Activated CD4-positive, alpha-beta T cell treated with anti-CD3 and anti-CD28 coated beads, Interleukin-2, amount 10 ng/mL, durations not matched to agents 7 days and 5 days (primary cell): ENCODE data around the gene ADGRL2. TPM values are rescaled to one million over a fixed set of nuclear protein-coding genes. Genes with fewer than 3 reads are reported as not detected.
"Not testable (repeated sequence)": the region's sequence is repeated elsewhere in the genome, so short reads cannot be mapped to it uniquely, and the experiment has no call there.

ENCODE experiments used
- CTCF ChIA-PET: fragments of 350-600 bp; sonication (Branson Sonifier 250); formaldehyde crosslinking; loops from one replicate; lab custom pipeline; 2021; ENCODE audit warnings: antibody characterized with exemption; lab: Charles Lee
- POLR2A ChIA-PET: fragments of 350-600 bp; sonication (Branson Sonifier 250); formaldehyde crosslinking; loops from one replicate; lab custom pipeline; 2021; ENCODE audit warnings: antibody characterized with exemption; lab: Charles Lee
- DNase-seq: peaks from one replicate; pipeline ENCODE4 v3.0.0-alpha.2; 2020
- H3K27ac Mint-ChIP-seq: one replicate; pipeline ENCODE4 v1.8.0; 2021; ENCODE audit warnings: mild to moderate bottlenecking, moderate library complexity, mixed read lengths
- H3K27me3 Mint-ChIP-seq: one replicate; pipeline ENCODE4 v1.8.0; 2021; ENCODE audit warnings: mixed read lengths
- H3K36me3 Mint-ChIP-seq: one replicate; pipeline ENCODE4 v1.8.0; 2021; ENCODE audit warnings: low read depth, mixed read lengths
- H3K4me1 Mint-ChIP-seq: one replicate; pipeline ENCODE4 v1.8.0; 2021; ENCODE audit warnings: mixed read lengths
- H3K4me3 Mint-ChIP-seq: one replicate; pipeline ENCODE4 v1.8.0; 2021; ENCODE audit warnings: mild to moderate bottlenecking, moderate library complexity, mixed read lengths
- H3K9me3 Mint-ChIP-seq: one replicate; pipeline ENCODE4 v1.8.0; 2021; ENCODE audit warnings: mixed read lengths
- total RNA-seq, 2 experiments: library from RNA; stranded (reverse); gene quantifications; one replicate each; pipeline ENCODE4 v1.2.3, GENCODE V29; 2021

The ADGRL2 gene
- total RNA-seq, 2 experiments from 2014 or later = not detected

DNA sequence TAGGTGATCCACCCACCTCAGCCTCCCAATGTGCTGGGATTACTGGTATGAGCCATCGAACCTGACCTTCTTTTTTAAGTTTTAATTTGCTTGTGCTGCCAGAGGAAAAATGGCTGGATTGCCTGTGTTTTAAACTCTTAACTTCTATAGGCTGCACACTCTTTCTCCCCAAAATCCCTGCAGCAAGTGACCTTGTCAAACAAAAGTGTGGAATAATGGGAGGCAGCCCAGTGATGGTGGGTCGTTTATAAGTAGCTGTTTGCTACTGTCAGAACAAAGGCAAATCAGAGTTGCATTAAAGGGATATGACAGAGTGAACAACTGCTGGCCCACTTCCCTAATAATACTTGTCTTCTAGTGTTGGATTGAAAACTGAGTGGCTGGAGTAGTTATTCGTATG lies 74.2 kb downstream of the ADGRL2 start:
- no peaks in the 10 kb centered on the region for H3K27me3 Mint-ChIP-seq
- ChIA-PET CTCF (no interaction called here), POLR2A (no interaction called here)
- no peak for DNase-seq
- H3K4me3 Mint-ChIP-seq = no peak overlapping the region
- H3K36me3 Mint-ChIP-seq = no peaks in the 10 kb centered on the region
- peaks cover 3% of the 10 kb centered on the region for H3K9me3 Mint-ChIP-seq
- no peaks in the 10 kb centered on the region for H3K4me1 Mint-ChIP-seq
- H3K27ac Mint-ChIP-seq = no peak overlapping the region

GRCh38 chr1:81876901-81877733 lies 76.4 kb downstream of the ADGRL2 start:
- H3K4me3 Mint-ChIP-seq = no peak overlapping the region
- CTCF ChIA-PET = no interaction called here

DNA sequence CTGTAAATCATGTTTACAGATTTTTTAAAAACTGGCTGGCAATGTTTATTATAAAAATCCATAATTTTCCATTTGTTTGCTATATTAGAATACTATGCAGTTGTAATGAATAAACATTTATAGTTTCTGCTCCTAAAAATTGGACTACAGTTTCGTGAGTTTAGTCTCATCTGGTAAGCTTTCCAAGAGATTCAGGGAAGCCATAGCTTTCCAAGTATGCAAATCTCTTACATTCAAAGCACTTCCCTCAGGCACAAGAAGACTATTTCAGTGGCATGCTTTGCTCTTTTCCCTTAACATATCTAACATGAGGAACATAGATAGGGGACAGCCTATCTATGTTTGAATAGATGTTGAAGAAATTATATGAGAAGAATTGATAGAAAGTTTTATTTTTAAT lies 77.2 kb downstream of the ADGRL2 start:
- ChIA-PET POLR2A (no interaction called here), CTCF (no interaction called here)
- no peak overlapping the region for H3K27ac Mint-ChIP-seq
- no peak for DNase-seq
- H3K36me3 Mint-ChIP-seq = no peaks in the 10 kb centered on the region
- H3K4me3 Mint-ChIP-seq = no peak overlapping the region
- no peaks in the 10 kb centered on the region for H3K9me3 Mint-ChIP-seq
- H3K4me1 Mint-ChIP-seq = no peaks in the 10 kb centered on the region
- H3K27me3 Mint-ChIP-seq = no peaks in the 10 kb centered on the region

More at GRCh38 chr1:81876901-81877733, 76.4 kb downstream of the ADGRL2 start:
- Mint-ChIP-seq H3K27ac (no peak overlapping the region), H3K36me3 (no peaks in the 10 kb centered on the region), H3K9me3 (no peaks in the 10 kb centered on the region), H3K27me3 (no peaks in the 10 kb centered on the region), H3K4me1 (no peaks in the 10 kb centered on the region)
- POLR2A ChIA-PET = no interaction called here
- DNase-seq = no peak

GRCh38 chr1:81878538-81878937 lies 77.8 kb downstream of the ADGRL2 start:
- no peaks in the 10 kb centered on the region for H3K27me3 Mint-ChIP-seq
- no peak overlapping the region for H3K4me3 Mint-ChIP-seq
- H3K36me3 Mint-ChIP-seq = no peaks in the 10 kb centered on the region
- POLR2A ChIA-PET = no interaction called here
- CTCF ChIA-PET = no interaction called here
- H3K27ac Mint-ChIP-seq = no peak overlapping the region
- H3K9me3 Mint-ChIP-seq = no peaks in the 10 kb centered on the region
- no peak for DNase-seq
- H3K4me1 Mint-ChIP-seq = no peaks in the 10 kb centered on the region

DNA sequence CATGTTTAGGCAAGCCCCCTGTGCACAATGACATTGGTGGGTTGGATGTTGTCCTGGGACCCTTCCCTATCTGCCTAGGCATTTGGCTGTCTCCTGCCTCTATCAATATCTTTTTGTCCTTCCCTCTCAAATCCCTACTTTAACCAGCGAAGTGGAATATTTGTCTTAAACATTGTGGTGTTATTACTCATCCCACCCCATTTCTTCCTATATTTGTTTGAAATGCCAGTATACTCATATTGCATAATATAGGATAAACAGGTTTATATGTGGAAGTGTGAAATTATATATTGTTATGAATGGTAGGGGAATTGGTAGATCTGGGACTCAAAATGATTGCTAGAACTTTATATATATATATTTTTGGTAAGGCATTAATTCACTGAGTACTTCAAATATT lies 80.0 kb downstream of the ADGRL2 start:
- no peak for DNase-seq
- CTCF ChIA-PET = no interaction called here
- Mint-ChIP-seq H3K4me1 (no peaks in the 10 kb centered on the region), H3K27ac (no peak overlapping the region), H3K36me3 (no peaks in the 10 kb centered on the region), H3K9me3 (no peaks in the 10 kb centered on the region), H3K4me3 (no peak overlapping the region), H3K27me3 (no peaks in the 10 kb centered on the region)
- POLR2A ChIA-PET = no interaction called here

GRCh38 chr1:81885291-81885690 lies 84.6 kb downstream of the ADGRL2 start:
- POLR2A ChIA-PET = no interaction called here
- no peaks in the 10 kb centered on the region for H3K9me3 Mint-ChIP-seq
- no peak overlapping the region for H3K27ac Mint-ChIP-seq
- no peak overlapping the region for H3K4me3 Mint-ChIP-seq
- CTCF ChIA-PET = no interaction called here
- H3K27me3 Mint-ChIP-seq = no peaks in the 10 kb centered on the region
- no peaks in the 10 kb centered on the region for H3K4me1 Mint-ChIP-seq
- H3K36me3 Mint-ChIP-seq = no peaks in the 10 kb centered on the region
- no peak for DNase-seq

DNA sequence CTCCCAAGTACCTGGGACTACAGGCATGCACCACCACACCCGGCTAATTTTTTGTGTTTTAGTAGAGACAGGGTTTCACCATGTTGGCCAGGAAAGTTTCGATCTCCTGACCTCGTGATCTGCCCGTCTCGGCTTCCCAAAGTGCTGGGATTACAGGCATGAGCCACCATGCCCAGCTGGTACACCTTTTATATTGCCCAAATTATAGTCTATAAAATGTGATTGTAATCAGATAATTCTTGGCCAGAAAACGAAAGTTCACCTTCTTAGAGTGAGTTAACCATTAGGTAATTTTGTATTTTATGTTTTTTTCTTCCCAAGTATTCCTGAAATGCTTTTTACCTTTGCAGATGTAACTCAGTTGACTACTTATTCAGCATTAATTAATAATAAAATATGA lies 85.6 kb downstream of the ADGRL2 start:
- CTCF ChIA-PET, H3K9me3 Mint-ChIP-seq, H3K36me3 Mint-ChIP-seq, POLR2A ChIA-PET, H3K27ac Mint-ChIP-seq, H3K4me1 Mint-ChIP-seq, H3K27me3 Mint-ChIP-seq, DNase-seq, H3K4me3 Mint-ChIP-seq: not testable (repeated sequence)

- Mint-ChIP-seq H3K9me3 (no peaks in the 10 kb centered on the region), H3K36me3 (no peaks in the 10 kb centered on the region), H3K27me3 (no peaks in the 10 kb centered on the region), H3K4me1 (no peaks in the 10 kb centered on the region), H3K27ac (no peak overlapping the region), H3K4me3 (no peak overlapping the region)
- POLR2A ChIA-PET = no interaction called here
- CTCF ChIA-PET = no interaction called here
- no peak for DNase-seq
Measured at GRCh38 chr1:81887421-81888144, 86.8 kb downstream of the ADGRL2 start.

GRCh38 chr1:81889166-81889565 lies 88.4 kb downstream of the ADGRL2 start:
- Mint-ChIP-seq H3K36me3 (no peaks in the 10 kb centered on the region), H3K27ac (no peak overlapping the region), H3K27me3 (no peaks in the 10 kb centered on the region), H3K4me1 (no peaks in the 10 kb centered on the region), H3K4me3 (no peak overlapping the region), H3K9me3 (no peaks in the 10 kb centered on the region)
- DNase-seq = no peak
- CTCF ChIA-PET = no interaction called here
- POLR2A ChIA-PET = no interaction called here

DNA sequence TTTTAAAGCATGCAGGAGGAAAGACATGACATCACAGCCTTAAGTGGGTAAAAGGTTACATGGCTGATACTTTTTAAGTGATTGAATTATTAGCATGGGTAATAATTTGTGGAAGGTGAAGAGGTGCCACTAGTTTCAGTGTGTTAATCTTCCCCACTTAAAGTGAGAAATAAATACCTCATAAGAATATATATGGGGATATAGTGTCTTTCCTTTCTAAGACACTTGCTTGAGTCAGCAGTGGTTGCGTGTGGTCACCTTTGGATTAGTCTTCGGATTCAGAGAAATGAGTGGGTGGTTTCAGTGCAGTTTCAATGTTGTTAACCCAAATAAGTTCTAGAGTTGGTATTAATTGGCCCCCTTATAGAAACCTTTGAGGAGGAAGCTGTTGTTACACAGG lies 94.1 kb downstream of the ADGRL2 start:
- no peak for DNase-seq
- Mint-ChIP-seq H3K27me3 (no peaks in the 10 kb centered on the region), H3K9me3 (no peaks in the 10 kb centered on the region), H3K27ac (no peak overlapping the region), H3K4me3 (no peak overlapping the region), H3K36me3 (no peaks in the 10 kb centered on the region), H3K4me1 (no peaks in the 10 kb centered on the region)
- CTCF ChIA-PET = no interaction called here
- POLR2A ChIA-PET = no interaction called here

GRCh38 chr1:81899214-81899821 lies 98.6 kb downstream of the ADGRL2 start:
- POLR2A ChIA-PET = no interaction called here

DNA sequence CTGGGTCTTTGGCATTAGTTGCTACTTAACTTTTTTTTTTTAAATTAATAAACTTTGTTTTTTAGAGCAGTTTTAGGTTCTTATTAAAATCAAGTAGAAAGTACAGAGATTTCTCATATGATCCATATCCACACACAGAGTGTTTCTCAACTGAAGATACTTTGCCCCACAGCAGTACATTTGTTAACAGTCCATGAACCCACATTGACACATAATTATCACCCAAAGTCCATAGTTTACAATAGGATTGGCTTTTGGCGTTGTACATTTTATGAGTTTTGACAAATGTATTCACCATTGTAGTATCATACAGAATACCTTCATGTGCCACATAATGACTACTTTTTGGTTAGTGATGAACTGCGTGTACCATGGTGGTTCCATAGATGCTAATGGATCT lies 106.8 kb downstream of the ADGRL2 start:
- no peak for DNase-seq
- POLR2A ChIA-PET = no interaction called here
- Mint-ChIP-seq H3K4me1 (no peaks in the 10 kb centered on the region), H3K36me3 (no peaks in the 10 kb centered on the region), H3K9me3 (no peaks in the 10 kb centered on the region), H3K27me3 (no peaks in the 10 kb centered on the region), H3K4me3 (no peak overlapping the region), H3K27ac (no peak overlapping the region)
- CTCF ChIA-PET = interaction anchor here (0.7 kb wide), 1 partner anchor 237 kb away, joined by 3 read pairs; no protein-coding TSS in a partner anchor

More at GRCh38 chr1:81899214-81899821, 98.6 kb downstream of the ADGRL2 start:
- no peak overlapping the region for H3K4me3 Mint-ChIP-seq
- H3K27ac Mint-ChIP-seq = no peak overlapping the region
- DNase-seq = no peak
- no peaks in the 10 kb centered on the region for H3K27me3 Mint-ChIP-seq
- H3K9me3 Mint-ChIP-seq = no peaks in the 10 kb centered on the region
- CTCF ChIA-PET = interaction anchor here (0.6 kb wide), 1 partner anchor 1614 kb away, joined by 3 read pairs; no protein-coding TSS in a partner anchor
- H3K4me1 Mint-ChIP-seq = no peaks in the 10 kb centered on the region
- H3K36me3 Mint-ChIP-seq = no peaks in the 10 kb centered on the region

GRCh38 chr1:81912383-81912782 lies 111.6 kb downstream of the ADGRL2 start:
- POLR2A ChIA-PET = no interaction called here
- CTCF ChIA-PET = no interaction called here
- Mint-ChIP-seq H3K27me3 (no peaks in the 10 kb centered on the region), H3K27ac (no peak overlapping the region), H3K4me1 (no peaks in the 10 kb centered on the region), H3K9me3 (no peaks in the 10 kb centered on the region), H3K36me3 (no peaks in the 10 kb centered on the region), H3K4me3 (no peak overlapping the region)
- DNase-seq = no peak
